ENCODE results near the gene TNS3.
A peak's percentile ranks its signal among the peaks of the same experiment; 100 is the strongest.

The TNS3 gene

DNA sequence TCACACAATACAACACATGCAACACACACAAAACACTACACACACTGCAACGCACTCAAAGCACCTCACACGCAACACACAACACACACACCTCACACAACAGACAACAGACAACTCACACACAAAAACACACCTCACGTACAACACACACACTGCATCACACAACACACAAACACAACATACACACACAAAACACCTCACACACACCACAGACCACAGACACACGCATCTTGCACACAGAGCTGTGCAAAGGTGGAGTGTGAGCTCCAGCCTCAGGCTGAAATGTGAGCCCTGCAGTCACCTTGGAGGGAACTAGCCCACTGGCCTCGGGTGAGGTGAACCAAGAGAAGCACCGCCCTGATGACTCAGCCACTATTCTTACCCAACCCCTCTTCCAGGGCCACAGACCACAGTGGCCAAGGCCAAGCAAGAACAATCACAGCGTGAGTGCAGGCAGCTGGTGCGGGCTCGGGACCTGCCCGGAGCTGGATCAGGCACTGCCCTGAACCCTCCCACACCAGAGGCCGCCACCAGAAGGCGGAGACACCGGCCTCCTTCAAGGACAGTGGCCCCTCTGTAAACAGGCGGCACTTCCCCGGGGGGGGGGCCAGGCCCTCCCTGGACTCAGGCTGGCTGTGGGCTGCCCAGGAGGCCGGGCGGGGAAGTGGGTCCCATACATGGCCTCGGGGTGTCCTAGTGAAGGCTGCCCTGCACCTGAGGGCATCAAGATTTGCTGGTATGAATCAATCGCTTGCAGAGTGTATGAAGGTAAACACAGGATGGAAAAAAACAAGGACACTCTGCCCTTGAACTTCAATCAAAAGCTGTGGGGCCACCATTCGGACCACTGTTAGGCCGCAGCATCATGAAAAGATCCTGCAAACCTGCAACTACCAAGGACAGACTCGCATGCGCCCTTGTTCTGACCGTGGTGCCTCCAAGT lies 106.7 kb downstream of the TNS3 start:
- DNase-seq = peak; percentile 47
- no peak overlapping the region for H3K27ac Mint-ChIP-seq
- peaks cover 62% of the 10 kb centered on the region for H3K4me1 Mint-ChIP-seq
- TF ChIP-seq, protein P1, sequence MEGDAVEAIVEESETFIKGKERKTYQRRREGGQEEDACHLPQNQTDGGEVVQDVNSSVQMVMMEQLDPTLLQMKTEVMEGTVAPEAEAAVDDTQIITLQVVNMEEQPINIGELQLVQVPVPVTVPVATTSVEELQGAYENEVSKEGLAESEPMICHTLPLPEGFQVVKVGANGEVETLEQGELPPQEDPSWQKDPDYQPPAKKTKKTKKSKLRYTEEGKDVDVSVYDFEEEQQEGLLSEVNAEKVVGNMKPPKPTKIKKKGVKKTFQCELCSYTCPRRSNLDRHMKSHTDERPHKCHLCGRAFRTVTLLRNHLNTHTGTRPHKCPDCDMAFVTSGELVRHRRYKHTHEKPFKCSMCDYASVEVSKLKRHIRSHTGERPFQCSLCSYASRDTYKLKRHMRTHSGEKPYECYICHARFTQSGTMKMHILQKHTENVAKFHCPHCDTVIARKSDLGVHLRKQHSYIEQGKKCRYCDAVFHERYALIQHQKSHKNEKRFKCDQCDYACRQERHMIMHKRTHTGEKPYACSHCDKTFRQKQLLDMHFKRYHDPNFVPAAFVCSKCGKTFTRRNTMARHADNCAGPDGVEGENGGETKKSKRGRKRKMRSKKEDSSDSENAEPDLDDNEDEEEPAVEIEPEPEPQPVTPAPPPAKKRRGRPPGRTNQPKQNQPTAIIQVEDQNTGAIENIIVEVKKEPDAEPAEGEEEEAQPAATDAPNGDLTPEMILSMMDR (IDR thresholded peaks at IDR 0.05) = no peak
- peaks cover 3% of the 10 kb centered on the region for H3K36me3 Mint-ChIP-seq (ENCODE audit: low read depth)
- peaks cover 4% of the 10 kb centered on the region for H3K27me3 Mint-ChIP-seq (ENCODE audit: low read depth, poor library complexity)
- H3K9me3 Mint-ChIP-seq = no peaks in the 10 kb centered on the region
- no peak overlapping the region for H3K4me3 Mint-ChIP-seq

DNA sequence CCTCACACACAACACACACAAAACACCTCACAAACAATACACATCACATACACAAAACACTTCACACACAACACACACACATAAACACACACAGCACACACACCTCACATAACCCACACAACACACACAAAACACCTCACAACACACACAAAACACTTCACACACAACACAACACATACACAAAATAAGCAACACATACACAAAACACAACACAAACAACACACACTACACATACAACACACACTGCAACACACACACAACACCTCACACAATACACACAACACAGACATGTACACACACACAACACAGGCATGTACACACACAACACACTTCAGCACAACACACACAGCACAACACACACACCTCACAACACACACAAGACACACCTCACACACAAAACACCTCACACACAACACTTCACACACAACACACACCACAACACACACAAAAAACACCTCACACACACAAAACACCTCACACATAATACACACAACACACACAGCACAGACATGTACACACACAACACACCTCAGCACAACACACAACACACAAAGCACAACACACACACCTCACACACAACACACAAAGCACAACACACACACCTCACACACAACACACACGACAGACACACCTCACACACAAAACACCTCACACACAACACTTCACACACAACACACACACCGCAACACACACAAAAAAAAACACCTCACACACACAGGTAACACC lies 107.5 kb downstream of the TNS3 start:
- Mint-ChIP-seq H3K36me3 (ENCODE audit: low read depth) (peaks cover 10% of the 10 kb centered on the region), H3K4me3 (no peak overlapping the region), H3K9me3 (peaks cover 5% of the 10 kb centered on the region), H3K27ac (no peak overlapping the region), H3K4me1 (peaks cover 58% of the 10 kb centered on the region), H3K27me3 (ENCODE audit: low read depth, poor library complexity) (peaks cover 4% of the 10 kb centered on the region)
- no peak for DNase-seq
- TF ChIP-seq, protein P1 (IDR thresholded peaks at IDR 0.05) = no peak

DNA sequence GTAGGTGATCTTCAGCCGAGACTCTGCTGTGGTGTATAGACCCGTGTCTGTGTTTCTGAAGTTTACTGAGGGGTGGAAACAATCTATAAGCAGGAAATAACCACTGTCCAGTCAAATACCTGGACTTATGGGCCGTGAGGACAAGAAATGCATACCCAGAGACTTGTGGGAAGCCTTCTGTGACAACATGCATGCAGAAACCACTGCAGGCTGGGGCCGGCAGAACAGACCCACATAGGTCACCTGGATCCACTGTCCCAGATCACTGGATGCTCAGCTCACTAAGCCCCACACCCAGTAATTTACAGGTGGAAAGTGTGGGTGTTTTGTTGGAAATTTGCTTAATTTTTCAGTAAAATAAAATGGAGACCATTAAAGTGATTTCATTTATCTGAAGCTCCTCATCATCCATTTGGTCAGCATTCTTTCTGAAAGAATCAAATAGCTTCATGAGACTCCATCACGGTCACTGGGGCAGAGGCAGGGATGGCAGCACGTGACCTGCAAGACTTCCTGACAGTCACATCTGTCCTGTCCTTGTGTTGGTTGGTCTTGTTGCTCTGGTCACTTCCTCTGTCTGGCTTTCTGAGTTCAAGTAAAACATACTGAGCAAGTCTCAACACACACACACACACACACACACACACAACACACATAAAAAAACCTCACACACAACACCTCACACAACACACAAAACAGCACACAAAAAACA lies 108.3 kb downstream of the TNS3 start:
- TF ChIP-seq, protein P1 (IDR thresholded peaks at IDR 0.05) = no peak
- H3K27ac Mint-ChIP-seq = no peak overlapping the region
- H3K4me1 Mint-ChIP-seq = peaks cover 53% of the 10 kb centered on the region
- peaks cover 12% of the 10 kb centered on the region for H3K9me3 Mint-ChIP-seq
- H3K36me3 Mint-ChIP-seq (ENCODE audit: low read depth) = peaks cover 17% of the 10 kb centered on the region
- H3K4me3 Mint-ChIP-seq = no peak overlapping the region
- peaks cover 6% of the 10 kb centered on the region for H3K27me3 Mint-ChIP-seq (ENCODE audit: low read depth, poor library complexity)
- DNase-seq = no peak

DNA sequence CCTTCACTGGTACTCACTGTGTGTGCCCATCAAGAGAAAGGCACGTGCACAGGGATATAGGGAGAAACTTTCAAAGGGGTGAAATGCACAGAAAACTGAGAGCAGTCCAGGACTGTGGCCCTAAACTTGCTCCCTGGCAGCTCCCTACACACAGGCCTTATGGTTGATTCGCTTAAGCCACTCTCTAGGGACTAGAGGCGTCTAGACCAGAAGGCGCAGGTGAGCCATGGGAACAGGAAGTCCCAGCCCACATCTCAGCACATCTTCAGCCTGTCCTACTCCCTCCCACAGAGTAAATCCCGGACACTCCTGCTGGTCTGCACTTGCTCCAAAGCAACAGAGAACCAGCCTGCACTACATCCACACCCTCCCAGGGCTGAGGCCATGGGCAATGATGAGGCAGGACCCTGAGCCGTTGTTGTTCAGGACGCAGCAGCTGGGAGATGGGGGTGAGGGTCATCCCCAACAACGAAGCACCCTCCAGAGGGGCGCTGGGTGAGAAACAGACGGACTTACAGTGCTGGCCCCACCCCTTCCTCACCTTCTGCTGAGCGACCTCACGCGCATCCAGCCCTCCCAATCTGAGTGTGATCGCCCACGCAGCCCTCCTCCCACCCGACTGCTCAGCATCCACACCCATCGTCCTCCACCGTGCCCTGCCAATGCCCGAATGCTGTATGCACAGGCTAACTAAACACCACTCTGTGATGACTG lies 109.3 kb downstream of the TNS3 start:
- TF ChIP-seq, protein P1 (IDR thresholded peaks at IDR 0.05) = no peak

DNA sequence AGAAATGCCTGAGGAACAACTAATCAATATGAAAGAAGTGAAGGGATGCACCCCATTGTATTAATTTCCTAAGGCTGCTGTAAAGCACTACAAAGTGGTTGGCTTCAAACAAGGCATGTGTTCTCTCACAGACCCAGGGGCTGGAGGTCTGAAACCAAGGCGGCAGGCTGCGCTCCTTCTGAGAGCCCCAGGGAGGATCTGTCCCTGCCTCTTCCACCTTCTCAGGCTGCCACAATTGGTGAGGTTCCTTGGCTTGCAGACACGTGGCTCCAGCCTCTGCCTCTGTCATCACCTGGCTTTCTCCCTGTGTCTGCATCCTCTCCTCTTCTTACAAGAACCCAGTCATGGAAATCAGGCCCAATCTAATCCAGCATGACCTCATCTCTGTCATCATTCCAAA lies 110.1 kb downstream of the TNS3 start:
- peaks cover 4% of the 10 kb centered on the region for H3K27me3 Mint-ChIP-seq (ENCODE audit: low read depth, poor library complexity)
- H3K9me3 Mint-ChIP-seq = peaks cover 14% of the 10 kb centered on the region
- TF ChIP-seq, protein P1 (IDR thresholded peaks at IDR 0.05) = no peak
- peak overlapping the region; percentile 83 for H3K27ac Mint-ChIP-seq
- H3K4me3 Mint-ChIP-seq = no peak overlapping the region
- H3K36me3 Mint-ChIP-seq (ENCODE audit: low read depth) = peaks cover 21% of the 10 kb centered on the region
- peaks cover 41% of the 10 kb centered on the region for H3K4me1 Mint-ChIP-seq
- DNase-seq = no peak

More for the DNA sequence above, 109.3 kb downstream of the TNS3 start:
- H3K4me1 Mint-ChIP-seq = peaks cover 43% of the 10 kb centered on the region
- H3K4me3 Mint-ChIP-seq = no peak overlapping the region
- peaks cover 8% of the 10 kb centered on the region for H3K27me3 Mint-ChIP-seq (ENCODE audit: low read depth, poor library complexity)
- H3K27ac Mint-ChIP-seq = no peak overlapping the region
- no peak for DNase-seq
- peaks cover 14% of the 10 kb centered on the region for H3K9me3 Mint-ChIP-seq
- H3K36me3 Mint-ChIP-seq (ENCODE audit: low read depth) = peaks cover 21% of the 10 kb centered on the region

Measured in nephron progenitor cell (in vitro differentiated cells).